ENCODE data around the gene C1QTNF12.

Gene C1QTNF12

GRCh38 chr1:1202831-1203560 lies 43.5 kb downstream of the C1QTNF12 start:
- Histone ChIP-seq H3K36me3 (no peaks in the 10 kb centered on the region), H3K9me3 (no peaks in the 10 kb centered on the region), H3K9ac (no peak overlapping the region), H3K4me3 (no peak overlapping the region), H3K4me2 (no peak overlapping the region), H4K20me1 (peaks cover 16% of the 10 kb centered on the region), H3K27me3 (peaks cover 37% of the 10 kb centered on the region), H3K27ac (no peak overlapping the region), H3K4me1 (peaks cover 56% of the 10 kb centered on the region)
- no peak for TF ChIP-seq Cebpa-rat (IDR thresholded peaks at IDR 0.05)

DNA sequence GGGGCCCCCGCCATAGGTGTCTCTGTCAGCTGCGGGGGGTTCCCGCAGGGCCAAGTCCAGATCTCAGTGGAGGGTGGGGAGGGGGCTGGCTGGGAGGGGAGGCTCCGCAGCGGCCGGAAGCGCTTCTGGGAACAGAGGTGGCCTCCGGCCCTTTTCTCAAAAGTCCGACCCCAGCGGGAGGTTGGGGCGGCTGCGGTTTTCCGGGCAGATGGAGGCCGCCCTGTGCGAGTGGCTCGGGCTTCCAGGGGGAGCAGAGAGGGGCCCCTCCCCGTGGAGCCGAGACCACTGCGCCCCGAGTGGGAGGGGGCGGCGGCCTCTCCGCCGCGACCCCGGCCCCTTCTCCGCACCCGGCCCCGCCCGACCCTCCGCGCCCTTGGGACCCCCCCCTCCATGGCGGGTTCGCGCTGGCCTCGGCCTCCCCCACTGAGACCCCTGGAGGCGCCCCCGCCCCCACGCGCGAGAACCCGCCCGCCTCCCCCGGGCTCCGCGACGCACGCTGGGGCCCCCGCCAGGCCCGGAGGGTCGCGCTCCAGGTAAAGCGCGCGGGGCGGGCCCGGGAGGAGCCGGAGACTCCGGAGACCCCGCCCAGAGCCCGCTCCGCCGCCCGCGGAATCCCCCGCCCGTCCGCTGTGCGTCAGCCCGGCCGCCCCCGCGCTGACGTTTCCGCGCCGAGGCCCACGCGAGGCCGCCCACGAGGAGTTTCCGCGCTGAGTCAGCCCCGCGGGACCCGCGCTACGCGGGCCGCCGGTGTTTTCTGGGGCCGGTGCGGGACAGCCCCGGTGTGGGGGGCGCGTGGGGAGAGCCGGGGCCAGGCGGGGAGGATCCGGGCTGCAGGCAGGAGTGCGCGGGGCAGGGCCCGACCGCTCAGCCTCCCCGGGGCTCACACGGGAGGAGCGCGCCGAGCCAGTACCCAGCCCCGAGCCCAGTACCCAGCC lies 45.4 kb downstream of the C1QTNF12 start:
- no peaks in the 10 kb centered on the region for H3K9me3 ChIP-seq
- peak overlapping the region; percentile 95 for H3K4me2 ChIP-seq
- H3K9ac ChIP-seq = peak overlapping the region; percentile 57; the same call in 1 of the 2 replicates
- peak overlapping the region; percentile 64 for H3K4me3 ChIP-seq
- TF ChIP-seq Cebpa-rat (IDR thresholded peaks at IDR 0.05) = no peak
- H3K4me1 ChIP-seq = peaks cover 42% of the 10 kb centered on the region
- no peak overlapping the region for H3K27ac ChIP-seq
- H4K20me1 ChIP-seq = peaks cover 14% of the 10 kb centered on the region
- peaks cover 25% of the 10 kb centered on the region; the same call in 1 of the 2 replicates for H3K27me3 ChIP-seq
- no peaks in the 10 kb centered on the region for H3K36me3 ChIP-seq

DNA sequence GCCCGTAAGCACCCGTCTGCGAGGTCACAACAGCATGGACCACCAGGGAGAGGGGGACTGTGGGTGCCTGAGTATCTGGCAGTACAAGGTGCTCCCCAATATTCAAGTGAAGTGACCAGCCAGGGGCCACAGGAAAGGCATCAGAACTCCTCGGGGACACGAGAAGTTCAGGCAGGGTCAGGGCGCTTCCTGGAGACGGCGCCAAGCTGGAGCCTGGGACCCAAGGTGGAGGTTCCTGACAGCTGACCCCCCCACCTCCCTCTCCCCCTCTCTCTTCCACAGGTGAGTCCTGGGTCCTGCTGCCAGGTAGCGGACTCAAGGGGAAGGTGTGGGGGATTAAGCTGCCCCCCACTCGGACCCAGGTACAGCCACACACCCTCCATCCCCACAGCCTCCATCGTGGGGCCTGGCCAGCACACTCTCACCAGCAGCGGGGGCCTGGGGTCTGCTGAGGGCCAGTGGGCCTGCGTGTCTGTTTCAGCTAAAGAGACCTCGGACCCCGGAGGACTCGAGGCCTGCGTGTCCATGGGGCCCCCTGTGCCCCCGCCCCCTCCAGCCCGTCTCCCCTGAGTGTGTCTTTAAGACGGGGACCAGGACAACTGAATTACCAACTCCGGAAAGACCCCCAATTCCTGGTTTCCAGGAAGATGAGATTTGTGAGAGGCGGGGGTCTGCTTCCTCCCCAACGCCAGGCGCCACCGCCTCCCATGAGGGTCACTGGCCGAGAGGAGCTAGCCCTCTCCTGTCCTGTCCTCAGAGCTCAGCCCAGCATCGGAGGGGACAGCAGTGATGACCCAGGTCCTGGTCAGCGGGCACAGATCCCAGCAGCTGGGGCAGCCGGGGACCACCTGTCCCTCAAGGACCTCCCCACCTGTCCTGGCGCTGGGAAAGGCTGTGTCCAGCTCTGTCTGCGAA lies 46.3 kb downstream of the C1QTNF12 start:
- TF ChIP-seq Cebpa-rat (IDR thresholded peaks at IDR 0.05) = no peak
- peak overlapping the region; percentile 64 for H3K4me3 ChIP-seq
- H3K36me3 ChIP-seq = no peaks in the 10 kb centered on the region
- peaks cover 5% of the 10 kb centered on the region; the same call in 1 of the 2 replicates for H4K20me1 ChIP-seq
- H3K4me2 ChIP-seq = peak overlapping the region; percentile 95
- H3K9ac ChIP-seq = no peak overlapping the region
- peaks cover 33% of the 10 kb centered on the region for H3K4me1 ChIP-seq
- H3K27ac ChIP-seq = no peak overlapping the region
- H3K27me3 ChIP-seq = peaks cover 16% of the 10 kb centered on the region; the same call in 1 of the 2 replicates
- H3K9me3 ChIP-seq = peaks cover 5% of the 10 kb centered on the region; the same call in 1 of the 2 replicates

DNA sequence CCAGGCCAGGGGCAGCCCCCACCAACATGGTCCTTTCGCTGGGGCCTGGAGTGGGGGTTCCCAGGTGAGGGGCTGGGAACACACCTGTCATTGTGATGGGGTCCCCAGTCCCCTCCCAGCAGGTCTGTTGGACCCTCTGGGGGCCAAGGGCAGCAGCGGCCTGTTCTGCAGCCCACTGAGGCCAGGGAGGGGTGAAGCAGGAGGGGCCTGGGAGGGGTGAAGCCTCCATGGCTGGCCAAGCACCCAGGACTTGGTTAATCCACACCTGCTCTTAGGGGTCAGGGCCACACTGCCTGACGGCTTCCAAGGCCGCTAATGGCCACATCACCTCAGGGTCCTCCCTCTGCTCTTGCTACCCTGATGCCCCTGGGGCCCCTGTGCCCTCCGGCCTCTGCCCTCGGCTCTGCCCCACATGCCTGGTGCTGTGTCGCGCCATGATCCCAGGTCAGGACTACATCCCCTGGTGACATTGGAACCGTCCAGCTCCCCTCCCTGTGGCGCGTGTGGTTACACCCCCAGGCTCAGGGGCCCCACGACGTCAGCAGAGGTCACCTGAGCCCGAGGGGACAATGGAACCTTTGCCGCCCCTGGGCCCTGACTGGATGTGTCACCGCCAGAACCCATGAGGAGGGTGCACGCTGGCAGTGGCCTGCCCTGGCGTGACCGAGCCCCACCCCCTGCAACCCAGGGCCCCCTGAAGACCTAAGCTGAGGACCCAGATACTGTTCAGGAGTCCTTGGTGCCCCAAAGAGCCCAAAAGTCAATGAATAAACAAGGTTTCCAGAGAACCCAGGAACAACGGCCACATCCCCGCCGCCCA lies 47.2 kb downstream of the C1QTNF12 start:
- Histone ChIP-seq H3K4me3 (no peak overlapping the region), H3K9me3 (peaks cover 13% of the 10 kb centered on the region), H3K27ac (no peak overlapping the region), H3K9ac (no peak overlapping the region), H4K20me1 (no peaks in the 10 kb centered on the region), H3K4me1 (peaks cover 26% of the 10 kb centered on the region), H3K36me3 (no peaks in the 10 kb centered on the region), H3K4me2 (peak overlapping the region; percentile 95; the same call in 1 of the 2 replicates), H3K27me3 (peaks cover 13% of the 10 kb centered on the region; the same call in 1 of the 2 replicates)
- no peak for TF ChIP-seq Cebpa-rat (IDR thresholded peaks at IDR 0.05)

DNA sequence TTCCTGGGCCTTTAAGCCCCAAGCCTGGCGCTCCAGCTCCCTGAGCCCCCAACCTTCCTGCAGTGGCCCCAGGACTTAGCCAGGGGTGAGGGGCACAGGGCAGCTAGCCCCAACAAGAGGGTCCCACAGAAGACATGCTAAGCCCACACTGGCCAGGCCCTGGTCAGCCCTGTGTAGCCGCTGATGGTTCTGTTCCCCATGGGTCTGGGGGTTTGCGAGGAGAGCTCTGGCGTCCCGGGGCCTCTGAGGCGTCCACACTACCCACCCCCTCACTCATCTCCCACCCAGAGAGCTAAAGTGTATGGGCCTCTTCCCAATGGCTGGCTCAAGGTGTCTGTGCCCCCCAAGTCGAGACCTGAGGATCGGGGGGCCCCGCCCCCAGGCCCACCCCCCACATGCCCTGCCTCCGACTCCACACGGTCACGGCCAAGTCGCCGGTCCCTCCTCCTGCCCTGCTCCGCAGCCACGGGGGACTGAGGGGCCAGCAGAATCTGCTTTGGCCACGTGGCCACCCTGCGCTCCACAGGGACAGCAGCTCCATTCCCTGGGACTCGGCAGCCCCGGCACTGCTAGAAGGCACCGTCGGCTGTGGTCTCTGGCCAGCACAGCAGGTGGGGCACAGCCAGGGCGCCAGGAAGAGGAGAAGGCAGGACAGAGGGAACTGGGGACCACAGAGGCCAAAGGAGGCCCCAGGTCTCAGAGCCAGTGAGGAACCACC lies 47.9 kb downstream of the C1QTNF12 start:
- Histone ChIP-seq H3K9ac (no peak overlapping the region), H4K20me1 (no peaks in the 10 kb centered on the region), H3K4me1 (peaks cover 26% of the 10 kb centered on the region), H3K9me3 (peaks cover 20% of the 10 kb centered on the region), H3K27me3 (peaks cover 13% of the 10 kb centered on the region; the same call in 1 of the 2 replicates), H3K4me3 (no peak overlapping the region), H3K36me3 (no peaks in the 10 kb centered on the region), H3K27ac (no peak overlapping the region), H3K4me2 (peak overlapping the region; percentile 14; the same call in 1 of the 2 replicates)
- TF ChIP-seq Cebpa-rat (IDR thresholded peaks at IDR 0.05) = no peak

- no peak overlapping the region for H3K27ac ChIP-seq
- no peak overlapping the region for H3K9ac ChIP-seq
- H4K20me1 ChIP-seq = no peaks in the 10 kb centered on the region
- no peaks in the 10 kb centered on the region for H3K36me3 ChIP-seq
- peaks cover 26% of the 10 kb centered on the region for H3K9me3 ChIP-seq
- H3K27me3 ChIP-seq = peaks cover 13% of the 10 kb centered on the region; the same call in 1 of the 2 replicates
- peak overlapping the region; percentile 14; the same call in 1 of the 2 replicates for H3K4me2 ChIP-seq
- peaks cover 26% of the 10 kb centered on the region for H3K4me1 ChIP-seq
- TF ChIP-seq Cebpa-rat (IDR thresholded peaks at IDR 0.05) = no peak
- no peak overlapping the region for H3K4me3 ChIP-seq
Observed at GRCh38 chr1:1197551-1198422, 48.7 kb downstream of the C1QTNF12 start.

GRCh38 chr1:1197188-1197500 lies 49.4 kb downstream of the C1QTNF12 start:
- TF ChIP-seq Cebpa-rat (IDR thresholded peaks at IDR 0.05) = no peak
- H3K4me1 ChIP-seq = peaks cover 26% of the 10 kb centered on the region

More at GRCh38 chr1:1197188-1197500, 49.4 kb downstream of the C1QTNF12 start:
- H3K27me3 ChIP-seq = peaks cover 13% of the 10 kb centered on the region; the same call in 1 of the 2 replicates
- no peak overlapping the region for H3K4me3 ChIP-seq
- H4K20me1 ChIP-seq = no peaks in the 10 kb centered on the region
- no peaks in the 10 kb centered on the region for H3K36me3 ChIP-seq
- H3K9me3 ChIP-seq = peaks cover 32% of the 10 kb centered on the region
- no peak overlapping the region for H3K9ac ChIP-seq
- no peak overlapping the region for H3K27ac ChIP-seq
- no peak overlapping the region for H3K4me2 ChIP-seq
